AG09309 (cell line): ENCODE measurements around the gene RFX7.
A peak's percentile ranks its signal among the peaks of the same experiment; 100 is the strongest.

Experiments
- DNase-seq: peaks from one replicate; pipeline ENCODE4 v3.0.0-alpha.2; 2010; ENCODE audit warnings: low read depth
- H3K4me3 ChIP-seq: 2 replicates; pipeline ENCODE4 v1.5.1; 2011; ENCODE audit warnings: mild to moderate bottlenecking, low read depth, low read length, moderate library complexity; ENCODE audit not compliant: control insufficient read depth
- TF ChIP-seq, protein P1 (sequence below): IDR thresholded peaks from 2 replicates; pipeline ENCODE4 v1.5.1; 2011; ENCODE audit warnings: mild to moderate bottlenecking, low read depth, low read length, inconsistent platforms; ENCODE audit not compliant: insufficient read depth, control insufficient read depth; ENCODE audit errors: missing control alignments

The RFX7 gene

DNA sequence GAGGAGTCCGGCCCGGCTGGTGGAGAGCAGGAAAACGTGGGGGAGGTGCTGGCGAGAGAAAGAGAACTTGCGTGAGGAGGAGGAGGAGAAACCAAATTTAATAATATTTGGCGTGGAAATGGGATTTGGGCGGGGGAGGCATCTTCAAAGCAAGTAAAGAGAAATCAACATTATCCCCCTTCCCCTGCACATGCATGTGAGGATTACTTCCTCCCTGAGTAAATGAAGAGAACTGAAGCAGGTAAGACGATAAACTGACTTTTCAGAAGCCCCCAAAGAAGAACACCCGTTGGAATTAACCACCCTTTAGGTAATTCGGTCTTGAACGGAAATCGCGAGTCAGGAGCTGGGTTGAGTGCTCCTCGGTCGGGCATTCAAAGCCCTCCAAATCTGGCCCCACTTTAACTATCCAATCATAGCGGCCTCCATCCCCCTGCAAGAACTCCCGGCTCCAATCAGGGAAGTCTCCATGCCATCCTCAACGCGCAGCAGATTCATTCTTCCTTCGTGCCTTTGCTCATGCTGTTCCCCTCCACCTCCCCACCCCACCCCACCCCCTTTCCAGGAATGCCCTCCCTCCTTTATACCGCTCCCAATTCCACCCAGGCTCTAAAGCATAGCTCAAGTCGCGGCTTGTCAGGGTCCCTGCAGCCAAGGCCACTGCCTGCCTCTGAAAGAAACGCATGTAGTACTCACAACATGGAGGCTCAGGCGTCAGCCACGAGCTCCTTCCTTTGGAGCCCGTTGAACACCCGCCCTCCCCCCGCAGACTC, 545 bp upstream of the RFX7 start:
- TF ChIP-seq, protein P1, sequence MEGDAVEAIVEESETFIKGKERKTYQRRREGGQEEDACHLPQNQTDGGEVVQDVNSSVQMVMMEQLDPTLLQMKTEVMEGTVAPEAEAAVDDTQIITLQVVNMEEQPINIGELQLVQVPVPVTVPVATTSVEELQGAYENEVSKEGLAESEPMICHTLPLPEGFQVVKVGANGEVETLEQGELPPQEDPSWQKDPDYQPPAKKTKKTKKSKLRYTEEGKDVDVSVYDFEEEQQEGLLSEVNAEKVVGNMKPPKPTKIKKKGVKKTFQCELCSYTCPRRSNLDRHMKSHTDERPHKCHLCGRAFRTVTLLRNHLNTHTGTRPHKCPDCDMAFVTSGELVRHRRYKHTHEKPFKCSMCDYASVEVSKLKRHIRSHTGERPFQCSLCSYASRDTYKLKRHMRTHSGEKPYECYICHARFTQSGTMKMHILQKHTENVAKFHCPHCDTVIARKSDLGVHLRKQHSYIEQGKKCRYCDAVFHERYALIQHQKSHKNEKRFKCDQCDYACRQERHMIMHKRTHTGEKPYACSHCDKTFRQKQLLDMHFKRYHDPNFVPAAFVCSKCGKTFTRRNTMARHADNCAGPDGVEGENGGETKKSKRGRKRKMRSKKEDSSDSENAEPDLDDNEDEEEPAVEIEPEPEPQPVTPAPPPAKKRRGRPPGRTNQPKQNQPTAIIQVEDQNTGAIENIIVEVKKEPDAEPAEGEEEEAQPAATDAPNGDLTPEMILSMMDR = no peak
- DNase-seq = no peak
- H3K4me3 ChIP-seq = peak overlapping the region; percentile 79

DNA sequence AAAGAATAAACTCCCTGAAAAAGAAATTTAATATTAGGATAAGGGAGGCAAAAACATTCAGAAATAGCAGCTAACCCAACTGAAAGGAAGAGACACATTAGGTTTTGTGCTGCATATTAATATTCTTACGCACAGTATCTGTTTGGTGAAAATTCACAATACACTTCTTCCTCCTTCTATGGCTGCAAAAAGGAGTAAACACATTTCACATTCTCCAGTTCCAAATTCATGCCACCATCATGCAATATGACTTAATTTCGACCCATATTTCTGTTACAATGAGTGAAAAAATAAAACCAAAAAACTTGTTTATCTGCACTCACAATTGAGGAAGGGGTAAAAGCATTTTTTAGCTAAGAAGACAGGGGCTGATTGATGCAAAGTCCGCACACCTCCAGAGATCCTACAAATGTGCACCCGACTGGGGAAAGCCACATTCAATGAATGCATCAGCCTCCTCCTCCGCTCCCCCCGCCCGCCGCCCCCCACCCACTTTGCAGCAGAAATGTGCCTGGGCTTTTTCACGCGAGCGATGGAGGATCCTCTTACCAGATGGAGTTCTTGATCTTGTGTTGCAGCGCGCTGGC, 1.0 kb downstream of the RFX7 start:
- TF ChIP-seq, protein P1 = no peak
- DNase-seq = no peak
- H3K4me3 ChIP-seq = peak overlapping the region; percentile 79

DNA sequence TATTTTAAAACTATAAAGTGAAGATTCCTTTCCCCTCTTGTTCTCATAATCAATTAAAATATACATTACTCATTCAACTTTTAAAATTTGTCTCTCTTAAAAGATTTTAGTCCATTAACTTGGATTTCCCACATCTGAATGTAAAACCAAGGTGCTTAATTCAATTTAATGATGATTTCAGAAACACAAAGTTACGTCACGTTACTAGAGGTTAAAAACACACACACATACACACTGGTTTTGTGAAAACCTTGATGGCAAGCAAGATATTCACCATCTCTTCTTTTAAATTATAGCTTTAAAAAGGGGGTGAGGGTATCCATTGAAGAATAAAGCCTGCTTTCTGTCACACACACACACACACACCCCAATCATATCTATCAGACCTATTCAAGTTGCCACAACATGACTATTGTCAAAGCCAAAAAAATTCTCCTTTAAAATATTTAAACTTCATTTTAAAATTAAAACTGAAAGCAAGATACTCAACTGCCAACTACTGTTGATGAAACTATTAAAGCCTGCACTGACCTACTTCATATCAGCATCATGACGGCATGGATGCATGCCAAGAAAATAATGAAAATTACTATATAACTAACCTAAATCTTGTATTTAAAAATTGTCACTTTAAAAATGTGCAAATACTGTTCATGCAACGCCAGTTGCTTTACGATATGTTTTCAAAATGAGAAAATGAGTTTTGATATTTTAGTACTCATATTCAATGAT, 2.1 kb downstream of the RFX7 start:
- peak overlapping the region; percentile 79 for H3K4me3 ChIP-seq
- DNase-seq = no peak
- TF ChIP-seq, protein P1 = no peak

DNA sequence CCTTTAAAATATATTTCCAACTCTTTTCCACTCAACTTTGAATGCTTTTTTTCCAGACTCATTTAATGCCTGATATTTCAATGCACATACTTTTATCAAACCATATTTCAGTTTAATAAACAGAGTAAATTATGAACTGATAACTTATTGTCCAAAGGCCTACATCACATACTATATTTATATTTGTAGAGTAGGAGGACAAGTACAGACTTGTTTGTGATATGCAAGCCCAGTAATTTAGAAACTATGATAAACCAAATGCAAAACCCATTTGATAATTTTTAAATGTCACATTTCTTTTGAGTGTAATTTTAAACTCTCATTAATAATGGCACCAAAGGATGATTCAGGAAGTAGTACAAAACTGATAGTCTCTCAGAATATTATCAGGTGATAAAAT, 3.3 kb downstream of the RFX7 start:
- DNase-seq = no peak
- no peak overlapping the region for H3K4me3 ChIP-seq
- TF ChIP-seq, protein P1 = no peak

DNA sequence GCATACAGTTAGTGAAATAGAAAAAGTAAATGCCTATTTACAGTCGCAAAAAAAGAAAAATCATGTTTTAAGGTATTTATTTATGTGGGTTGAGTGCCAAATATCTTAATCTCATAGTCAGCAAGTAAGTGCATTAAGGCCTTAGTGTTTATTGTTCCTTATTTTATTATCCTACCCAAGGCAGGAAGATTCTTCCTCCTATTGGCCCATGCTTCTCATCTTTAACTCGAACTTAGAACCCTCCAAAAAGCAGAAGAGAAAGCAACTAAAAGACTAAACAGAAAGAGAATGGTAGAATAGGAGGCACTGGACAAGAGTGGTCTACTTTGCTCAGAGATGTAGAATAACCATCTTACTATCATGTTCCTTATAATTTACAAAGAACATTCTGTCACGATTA, 7.5 kb downstream of the RFX7 start:
- TF ChIP-seq, protein P1 = no peak
- H3K4me3 ChIP-seq = no peak overlapping the region
- no peak for DNase-seq

DNA sequence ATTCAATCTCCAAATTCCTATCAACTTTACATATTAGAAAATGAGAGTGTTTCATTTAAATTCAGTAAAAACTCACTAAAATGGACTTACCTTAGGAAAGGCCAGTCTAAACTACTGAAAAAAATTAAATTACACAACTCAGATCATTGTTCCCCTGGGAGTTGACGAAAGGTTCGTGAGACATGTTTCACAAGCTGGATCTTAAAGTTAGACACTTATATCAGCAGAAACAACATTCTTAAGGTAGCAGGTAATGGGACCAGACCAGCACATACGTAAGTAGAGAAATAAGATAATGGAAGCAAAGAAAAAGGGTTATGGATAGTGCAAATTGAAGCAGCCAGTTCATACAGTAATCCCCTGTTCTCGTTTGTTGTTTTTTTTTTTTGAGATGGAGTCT, 8.9 kb downstream of the RFX7 start:
- no peak for DNase-seq
- TF ChIP-seq, protein P1 = no peak
- H3K4me3 ChIP-seq = no peak overlapping the region
